HUDEP-2 (cell line): ENCODE measurements around the gene UGDH.

ENCODE experiments used
- DNase-seq, 76 experiments: peaks; one replicate each; lab custom pipeline; 2025; ENCODE audit not compliant: unreplicated experiment in 76 of 76; lab: John Stamatoyannopoulos, UW

Gene UGDH

DNA sequence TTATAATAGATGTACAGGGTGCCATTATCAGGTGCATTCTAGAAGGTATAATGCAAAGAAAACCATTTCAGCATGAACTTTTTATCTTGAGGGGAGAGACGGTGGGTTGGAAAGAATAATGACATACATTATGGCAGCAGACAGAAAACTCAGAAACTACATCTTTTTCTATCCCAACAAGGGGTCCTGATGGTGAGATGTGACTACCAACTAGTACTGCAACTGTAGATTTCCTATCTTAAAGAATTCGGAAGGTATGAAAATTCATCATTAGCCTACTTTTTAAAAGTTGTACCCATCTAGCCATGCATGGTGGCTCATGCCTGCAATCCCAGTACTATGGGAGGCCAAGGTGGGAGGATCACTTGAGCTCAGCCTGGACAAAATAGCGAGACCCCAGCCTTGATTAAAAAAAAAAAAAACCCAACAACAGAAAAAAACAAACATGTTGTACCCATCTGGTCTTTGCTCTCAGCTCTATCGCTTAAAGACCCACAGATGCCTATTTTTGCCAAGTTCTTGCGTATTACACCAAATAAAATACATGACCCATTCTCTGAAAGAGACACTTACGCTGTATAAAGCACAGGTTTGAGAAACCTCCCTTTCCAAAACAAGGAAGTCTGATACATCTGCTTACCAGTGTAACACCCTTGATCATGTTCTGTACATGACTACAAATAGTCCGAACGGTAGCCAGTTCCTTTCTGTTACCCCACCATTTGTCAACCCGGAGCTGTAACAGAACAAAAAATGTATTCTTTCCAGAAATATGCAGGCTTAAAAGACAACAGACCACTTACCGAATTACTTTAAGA, 70.1 kb downstream of the UGDH start:
- DNase-seq, result no peak

DNA sequence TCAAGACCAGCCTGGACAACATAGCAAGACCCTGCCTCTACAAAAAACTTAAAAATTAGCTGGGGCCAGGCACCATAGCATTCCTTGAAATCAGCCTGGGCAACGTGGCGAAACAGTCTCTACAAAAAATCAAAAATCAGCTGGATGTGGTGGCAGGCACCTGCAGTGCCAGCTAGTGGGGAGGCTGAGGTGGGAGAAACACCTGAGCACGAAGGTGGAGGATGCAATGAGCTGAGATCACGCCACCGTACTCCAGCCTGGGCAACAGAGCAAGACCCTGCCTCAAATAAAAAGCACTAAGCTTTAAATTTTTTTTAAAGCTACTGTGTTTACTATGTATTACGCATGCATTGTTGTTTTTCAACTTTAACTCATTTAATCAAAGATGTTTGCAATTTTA, 71.8 kb downstream of the UGDH start:
- no peak for DNase-seq

GRCh38 chr4:39453738-39454137, 73.5 kb downstream of the UGDH start:
- DNase-seq, result no peak

DNA sequence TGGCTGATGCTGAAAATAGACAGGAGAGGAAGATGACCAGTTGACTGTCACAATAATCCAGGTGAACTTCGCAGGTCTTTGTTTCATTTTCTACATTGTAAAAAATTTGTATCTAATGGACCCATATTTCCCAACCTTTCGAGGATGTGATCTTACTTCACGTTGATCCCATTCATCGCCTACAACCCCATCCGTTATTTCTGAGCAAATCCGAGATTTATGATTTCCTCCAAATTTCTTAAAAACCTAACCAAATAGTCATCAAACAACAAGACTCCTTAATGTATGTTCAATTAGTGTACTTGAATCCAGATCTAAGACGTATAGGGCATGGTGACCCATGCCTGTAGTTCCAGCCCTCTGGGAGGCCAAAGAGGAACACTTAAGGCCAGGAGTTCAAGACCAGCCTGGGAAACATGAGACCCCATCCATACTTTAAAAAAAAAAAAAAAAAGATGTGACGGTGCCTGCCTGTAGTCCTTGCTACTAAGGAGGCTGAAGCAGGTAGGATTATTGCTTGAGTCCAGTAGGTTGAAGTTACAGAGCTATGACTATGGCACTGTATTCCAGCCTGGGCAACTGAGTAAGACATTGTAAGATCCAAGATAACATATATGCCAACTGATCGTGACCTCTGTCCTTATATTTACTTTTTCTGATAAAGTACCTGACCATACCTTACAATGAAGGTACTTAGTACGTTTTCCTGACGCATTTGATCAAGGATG, 74.2 kb downstream of the UGDH start:
- no peak for DNase-seq

DNA sequence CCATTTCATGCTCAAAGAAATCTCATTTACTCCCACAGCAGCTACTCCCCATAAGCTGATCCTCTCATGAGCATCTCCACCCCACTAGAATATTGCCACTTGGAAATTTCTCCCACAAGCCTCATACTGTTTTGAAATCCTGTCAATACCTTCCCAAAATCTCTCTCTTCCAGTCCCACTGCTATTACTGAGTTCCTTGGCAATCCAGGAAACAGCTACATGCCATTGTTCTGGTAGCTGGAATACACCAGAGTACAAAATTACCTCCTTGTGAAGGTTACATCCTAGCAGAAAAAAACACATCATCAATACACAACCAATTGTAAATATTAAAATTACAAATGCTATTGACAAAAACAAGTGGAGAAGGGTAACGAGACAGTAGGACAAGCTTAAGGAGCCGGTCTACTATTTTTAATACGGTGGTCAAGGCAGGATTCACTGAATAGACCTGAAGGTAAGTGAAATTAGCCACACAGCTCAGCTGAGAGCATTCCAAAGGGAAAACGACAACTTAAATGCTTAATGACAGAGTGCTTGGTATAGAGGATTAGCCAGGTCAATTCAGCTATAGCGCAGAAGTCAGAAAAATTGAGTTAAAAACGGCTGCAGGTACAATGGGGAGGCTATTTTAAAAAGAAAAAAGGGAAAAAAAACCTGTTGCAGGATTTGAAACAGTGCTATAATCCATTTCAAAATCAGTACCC, 74.9 kb downstream of the UGDH start:
- no peak for DNase-seq

- DNase-seq, result no peak
Measured at GRCh38 chr4:39451423-39452023, 75.7 kb downstream of the UGDH start.

DNA sequence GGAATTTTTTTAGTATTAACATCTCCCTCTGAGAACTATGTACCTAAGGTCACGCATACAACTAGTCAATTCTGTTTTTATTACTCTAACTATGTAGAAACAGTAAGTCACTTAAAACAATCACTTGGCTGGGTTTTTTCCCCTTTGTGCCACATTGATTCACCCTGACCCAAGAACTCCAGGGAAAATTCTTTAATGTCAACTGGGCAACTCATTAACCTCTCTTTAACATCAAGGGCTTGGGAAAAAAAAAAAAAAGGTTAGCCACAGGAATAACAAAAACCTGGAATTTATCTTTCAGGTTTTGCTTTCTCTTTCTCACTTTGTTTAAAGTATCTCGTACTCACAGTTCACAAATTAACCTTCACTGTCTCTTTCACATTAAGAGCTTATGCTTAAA, 76.6 kb downstream of the UGDH start:
- DNase-seq, result no peak
